GM19239 (cell line): ENCODE data around the gene NPEPL1.

Source experiments
- DNase-seq: peaks from one replicate; pipeline ENCODE4 v3.0.0; 2011; ENCODE audit warnings: low spot score; ENCODE audit not compliant: insufficient read length
- FAIRE-seq: peaks from 2 replicates; lab custom pipeline; 2011; peaks lifted over from hg19 to GRCh38; lab: Jason Lieb, UNC

Gene NPEPL1

DNA sequence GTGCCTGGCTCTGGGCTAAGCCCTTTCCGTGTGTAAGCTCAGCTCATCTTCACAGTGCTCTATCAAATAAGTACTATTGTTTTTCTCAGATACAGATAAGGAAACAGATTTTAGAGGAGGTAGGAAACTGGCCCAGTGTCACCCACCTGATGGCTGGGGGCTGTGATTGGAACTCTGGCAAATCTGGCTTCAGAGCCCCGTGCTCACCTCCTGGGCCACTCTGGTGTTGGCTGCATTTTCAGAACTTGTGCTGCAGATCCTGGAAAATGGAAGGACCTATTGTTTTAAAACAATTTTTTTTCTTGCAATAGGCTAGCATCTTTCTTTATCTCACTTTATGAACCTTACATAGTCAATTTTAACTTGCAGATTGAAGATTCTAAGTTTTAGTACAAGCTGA, 35.8 kb upstream of the NPEPL1 start:
- DNase-seq, result no peak
- no peak for FAIRE-seq

DNA sequence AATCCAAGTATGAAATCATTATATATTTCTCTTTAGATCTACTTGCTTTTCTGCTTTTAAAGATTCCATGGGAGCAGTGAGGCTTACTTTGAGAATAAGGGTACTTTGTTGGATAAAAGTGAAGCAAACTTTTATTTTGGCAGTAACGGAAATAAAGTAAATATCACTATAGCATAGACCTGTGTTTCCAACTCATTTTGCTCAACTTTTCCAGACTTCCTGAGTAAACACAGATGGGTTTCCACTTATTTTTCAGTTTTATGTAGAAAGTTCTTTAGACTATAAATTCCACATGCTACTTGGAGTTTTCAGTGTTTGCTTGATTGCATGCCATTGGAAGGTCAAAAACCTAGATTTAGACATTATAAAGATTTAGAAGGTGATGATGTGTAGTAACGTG, 35.3 kb upstream of the NPEPL1 start:
- FAIRE-seq, result peak; percentile 31

DNA sequence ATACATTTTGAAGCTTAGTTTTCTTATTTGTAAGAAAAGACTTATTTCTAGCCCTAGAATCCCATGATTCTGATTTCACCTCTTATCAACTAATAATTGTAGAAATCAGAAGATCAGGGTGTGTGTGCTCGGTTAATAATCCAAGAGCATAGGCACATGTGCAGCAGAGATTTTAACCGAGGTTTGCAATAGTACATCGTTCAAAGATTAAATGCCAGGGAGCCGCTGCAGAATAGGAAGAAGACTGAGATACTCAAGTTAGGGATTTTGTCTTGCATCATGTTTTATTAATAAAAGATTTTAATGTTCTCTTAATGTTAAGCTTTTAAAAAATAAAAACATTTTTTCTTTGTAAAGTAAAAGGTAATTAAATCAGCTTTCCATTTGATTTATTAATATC, 34.6 kb upstream of the NPEPL1 start:
- FAIRE-seq, result no peak
- no peak for DNase-seq

More for the DNA sequence above, 35.3 kb upstream of the NPEPL1 start:
- DNase-seq, result no peak

DNA sequence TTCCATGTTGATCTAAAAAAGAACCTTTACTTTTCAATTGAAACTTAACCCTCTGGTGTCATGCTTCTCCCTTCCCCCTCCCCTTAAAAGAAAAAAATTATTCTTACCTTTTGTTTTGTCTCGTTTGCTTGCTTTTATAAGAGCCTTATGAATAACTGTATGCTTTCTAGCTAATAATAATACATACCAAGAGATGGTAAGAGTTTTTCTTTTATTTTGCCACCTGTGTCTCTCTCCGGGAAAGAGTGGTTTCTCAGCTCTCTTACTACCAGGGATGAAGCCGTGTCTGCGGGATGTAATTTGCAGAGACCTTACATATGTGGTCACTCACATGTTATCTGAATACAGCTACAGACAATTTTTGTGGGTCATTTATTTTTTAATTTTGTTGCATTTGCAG, 33.8 kb upstream of the NPEPL1 start:
- FAIRE-seq, result no peak
- DNase-seq, result no peak

DNA sequence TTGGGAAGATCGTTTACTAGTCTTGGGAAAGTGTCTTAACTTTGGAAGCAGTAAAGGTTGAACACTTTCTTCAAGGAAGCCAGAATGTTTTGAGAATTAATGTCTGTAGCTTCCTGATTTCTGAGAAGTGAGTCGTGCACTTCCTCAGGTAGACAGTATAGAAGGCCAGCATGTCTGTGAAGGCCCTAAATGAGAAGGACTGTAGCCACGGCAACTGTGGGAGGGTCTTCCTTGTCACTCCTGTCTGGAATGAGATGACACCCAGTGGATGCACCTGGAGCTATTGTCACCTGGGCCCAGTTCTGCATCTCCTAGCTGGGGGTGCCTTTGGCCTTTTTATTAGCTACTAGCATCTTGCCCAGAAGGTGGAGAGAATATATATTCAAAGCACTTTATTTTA, 32.8 kb upstream of the NPEPL1 start:
- DNase-seq (no peak), FAIRE-seq (no peak)

DNA sequence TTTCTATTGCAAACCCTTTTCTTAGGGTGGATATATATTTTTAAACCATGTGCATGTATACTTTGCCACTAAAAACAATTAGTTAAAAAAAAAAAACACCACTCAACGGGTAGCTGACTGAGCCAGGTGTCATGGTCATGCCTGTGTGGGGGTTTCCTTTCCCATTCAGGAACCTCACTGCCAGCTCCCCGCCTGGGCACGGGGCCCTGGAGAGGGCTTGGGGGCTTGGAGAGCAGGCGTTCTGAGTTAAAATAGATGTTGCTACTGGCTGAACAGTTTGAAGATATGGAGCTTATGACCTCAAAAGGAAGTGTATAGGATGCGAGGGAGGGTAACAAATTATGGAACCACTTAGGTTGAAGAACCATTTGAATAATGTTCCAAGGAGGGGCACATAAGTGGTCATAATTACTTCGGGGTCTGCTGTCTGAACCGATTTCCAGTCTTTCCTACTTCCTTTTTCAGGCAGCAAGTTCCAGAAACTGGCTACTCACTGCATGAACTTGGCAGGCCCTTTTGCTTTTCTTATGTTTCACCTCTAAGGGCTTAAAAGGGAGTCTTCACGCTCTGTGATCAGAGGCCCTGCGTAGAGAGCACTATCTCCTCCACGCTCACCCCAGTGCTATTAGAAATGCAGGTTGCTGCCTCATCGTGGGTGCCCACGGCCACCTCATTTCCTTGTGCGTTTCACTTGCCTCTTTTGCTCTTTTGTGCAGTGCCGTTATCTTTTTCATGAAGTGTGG, 31.6 kb upstream of the NPEPL1 start:
- FAIRE-seq, result no peak
- DNase-seq, result no peak

DNA sequence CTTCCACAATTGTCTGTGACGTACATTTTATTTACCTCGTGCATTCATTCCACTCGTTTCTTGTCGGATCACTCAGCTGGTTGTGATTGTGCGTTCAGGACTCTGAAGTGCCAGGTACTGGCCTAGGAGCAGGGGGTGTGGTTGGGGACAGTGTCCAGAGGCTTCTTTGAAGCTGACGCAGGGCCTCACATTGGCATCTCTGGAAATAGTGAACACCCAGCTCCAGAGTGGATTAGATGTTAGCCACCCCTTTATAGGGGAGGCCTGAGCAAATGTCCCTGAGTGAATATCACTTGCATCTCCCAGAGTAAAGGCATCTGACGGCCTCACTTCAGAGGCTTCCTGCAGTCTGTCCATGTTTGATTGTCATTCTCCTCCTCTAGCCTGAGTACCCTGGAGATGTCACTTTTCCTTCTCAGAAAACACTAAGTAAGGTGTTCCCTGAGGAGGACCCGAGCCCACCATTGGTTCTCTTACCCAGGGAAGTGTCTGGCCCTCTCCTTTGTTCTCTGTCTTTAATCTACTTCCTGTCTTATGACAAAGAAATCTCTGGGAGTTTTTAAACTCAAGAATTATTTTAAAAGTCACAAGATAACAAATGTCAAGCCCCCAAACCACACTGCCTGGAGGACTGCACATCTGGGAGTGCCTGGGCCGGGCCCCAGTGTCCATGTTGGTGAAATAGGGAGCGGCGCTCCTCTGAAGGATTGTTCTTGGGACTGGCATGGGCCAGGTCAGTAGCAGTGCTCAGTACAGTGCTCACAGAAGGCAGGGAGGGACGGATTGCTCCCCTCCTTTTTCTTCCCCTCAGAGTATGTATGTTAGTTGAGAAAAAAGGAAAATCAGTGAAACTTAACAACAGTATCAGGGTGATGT, 30.8 kb upstream of the NPEPL1 start:
- no peak for FAIRE-seq
- no peak for DNase-seq

DNA sequence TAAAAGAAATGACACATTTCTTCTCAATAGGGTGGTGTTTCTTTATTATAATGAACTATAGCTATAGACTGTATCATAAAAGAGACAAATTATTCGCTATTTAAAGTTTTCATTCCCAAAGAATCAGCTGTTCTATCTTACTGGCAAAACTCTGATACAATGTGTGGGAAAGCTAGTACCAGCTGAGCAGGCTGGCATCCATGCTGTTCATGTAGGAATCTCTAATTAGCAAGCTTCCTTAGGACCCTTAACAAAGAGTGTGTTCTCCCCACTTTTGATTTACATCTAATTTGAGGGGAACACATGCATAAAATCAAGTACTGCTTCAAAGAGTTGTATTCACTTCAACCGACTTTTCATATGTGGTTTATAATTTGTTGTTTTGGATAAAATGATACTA, 28.3 kb upstream of the NPEPL1 start:
- DNase-seq (no peak), FAIRE-seq (no peak)

DNA sequence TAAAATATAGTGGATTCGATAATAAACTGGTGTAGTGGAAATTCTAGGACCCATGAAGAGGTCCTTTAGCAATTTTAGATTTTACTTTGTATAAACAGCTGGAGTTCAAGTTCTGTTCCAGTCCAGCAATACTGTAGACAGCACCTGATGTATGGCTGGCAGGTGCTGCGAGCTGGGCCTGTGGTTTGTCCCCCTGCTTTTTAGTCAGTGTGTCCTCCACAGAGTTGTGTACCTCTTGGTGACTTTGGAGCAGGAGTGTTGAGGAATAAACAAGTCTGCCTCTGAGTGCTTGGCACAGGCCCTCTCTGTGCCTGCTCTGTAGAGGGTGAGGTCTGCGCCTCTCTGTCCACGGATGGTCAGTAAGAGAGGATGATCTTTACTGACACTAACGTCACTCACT, 27.7 kb upstream of the NPEPL1 start:
- peak; percentile 28 for FAIRE-seq

DNA sequence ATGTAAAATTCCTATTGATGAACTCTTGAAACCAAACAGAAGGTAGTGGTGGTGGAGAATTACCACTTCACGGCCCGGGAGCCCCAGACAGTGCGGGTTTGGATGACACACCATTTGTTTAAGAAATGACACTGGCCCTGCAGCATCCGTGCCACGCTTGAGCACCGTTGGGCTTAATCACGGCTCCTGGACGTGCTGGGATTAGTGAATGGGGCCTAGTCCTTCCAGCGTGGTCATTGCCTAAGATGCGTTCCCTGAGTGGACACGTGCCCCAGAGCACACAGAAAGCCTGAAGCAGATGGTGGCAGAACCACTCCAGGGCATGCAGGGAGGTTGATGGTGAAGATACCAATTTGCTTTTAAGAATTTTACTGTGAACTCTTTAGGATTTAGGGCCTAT, 27.0 kb upstream of the NPEPL1 start:
- no peak for DNase-seq
- FAIRE-seq, result no peak

More for the DNA sequence above, 27.7 kb upstream of the NPEPL1 start:
- no peak for DNase-seq

DNA sequence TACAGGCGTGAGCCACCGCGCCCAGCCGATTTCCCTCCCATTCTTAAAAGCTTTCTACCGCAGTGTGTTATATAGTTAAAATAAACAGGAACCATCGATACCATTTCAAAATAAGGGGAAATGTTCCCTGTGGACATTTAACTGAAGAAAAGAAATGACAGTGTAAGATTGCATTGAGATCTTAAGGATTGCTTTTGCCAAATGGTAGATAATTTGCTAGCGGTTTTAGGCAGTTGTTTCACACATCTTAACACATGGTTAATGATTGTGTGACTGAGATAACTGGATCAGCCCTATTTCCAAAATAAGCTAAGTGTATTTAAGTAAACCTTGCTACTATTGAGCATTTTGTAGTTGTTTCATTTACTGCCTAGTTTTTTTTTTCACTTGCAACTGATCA, 25.9 kb upstream of the NPEPL1 start:
- FAIRE-seq (peak; percentile 67), DNase-seq (no peak)

DNA sequence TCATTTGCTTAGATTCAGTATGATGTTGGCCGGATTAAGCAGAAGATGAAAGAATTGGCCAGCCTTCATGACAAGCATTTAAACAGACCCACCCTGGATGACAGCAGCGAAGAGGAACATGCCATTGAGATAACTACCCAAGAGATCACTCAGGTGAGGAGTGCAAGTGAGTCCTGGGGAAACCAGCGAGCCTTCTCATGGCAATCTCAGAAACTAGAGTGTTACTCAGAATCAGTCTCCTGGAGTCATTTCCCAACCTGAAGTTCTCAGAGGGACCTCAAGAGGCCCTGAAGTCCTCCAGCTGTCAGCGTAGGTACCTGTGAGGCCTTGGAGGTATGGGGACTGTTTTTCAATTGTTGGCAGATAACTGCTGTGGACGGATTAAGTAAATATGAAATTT, 24.6 kb upstream of the NPEPL1 start:
- no peak for FAIRE-seq

DNA sequence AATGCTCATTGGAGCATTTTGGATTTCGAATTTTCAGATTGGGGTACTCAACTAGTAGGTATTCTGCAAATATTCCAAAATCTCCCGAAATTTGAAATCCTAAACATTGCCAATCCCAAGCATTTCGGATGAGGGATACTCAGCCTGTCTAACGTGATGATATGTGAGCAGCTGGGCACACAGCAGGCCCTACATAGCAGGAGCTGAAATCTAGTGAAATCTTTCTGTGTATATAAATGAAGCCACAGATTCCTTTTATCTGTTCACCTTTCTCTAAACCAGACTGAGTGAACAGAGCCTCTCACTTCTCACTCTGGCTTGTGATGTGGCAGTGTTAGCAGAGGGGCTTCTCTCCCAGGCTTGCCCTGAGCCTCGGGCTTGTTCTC, 23.7 kb upstream of the NPEPL1 start:
- DNase-seq, result no peak
- FAIRE-seq, result no peak

More for the DNA sequence above, 24.6 kb upstream of the NPEPL1 start:
- DNase-seq, result no peak

DNA sequence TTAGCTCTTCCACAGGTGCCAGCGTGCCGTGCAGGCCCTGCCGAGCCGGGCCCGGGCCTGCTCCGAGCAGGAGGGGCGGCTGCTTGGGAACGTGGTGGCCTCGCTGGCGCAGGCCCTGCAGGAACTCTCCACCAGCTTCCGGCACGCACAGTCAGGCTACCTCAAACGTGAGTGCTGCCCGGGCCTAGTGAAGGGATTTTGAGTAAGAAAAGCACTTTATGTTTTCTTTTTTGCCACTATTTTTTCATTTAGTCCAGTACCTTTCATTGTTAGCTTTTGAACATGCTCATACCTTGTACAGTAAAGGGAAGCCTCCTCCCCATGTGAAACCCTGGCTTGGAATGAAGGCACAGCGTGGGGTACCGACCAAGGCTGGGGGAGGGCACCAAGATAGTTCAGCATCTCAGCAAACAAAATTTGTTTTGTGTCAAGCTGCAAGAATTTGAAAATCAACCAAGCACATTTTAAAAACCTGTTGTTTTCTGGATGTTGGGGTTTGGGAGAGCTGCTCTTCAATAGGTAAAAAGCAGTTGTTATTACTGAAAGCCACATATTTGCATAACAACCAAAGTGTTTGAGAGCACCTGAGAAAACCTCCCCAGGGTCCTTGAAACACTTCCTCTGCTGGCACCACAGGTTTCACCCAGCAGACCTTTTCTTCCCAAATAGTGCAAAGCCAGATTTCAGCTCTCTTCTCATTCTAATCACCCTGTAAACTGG, 23.2 kb upstream of the NPEPL1 start:
- peak; percentile 91 for FAIRE-seq

DNA sequence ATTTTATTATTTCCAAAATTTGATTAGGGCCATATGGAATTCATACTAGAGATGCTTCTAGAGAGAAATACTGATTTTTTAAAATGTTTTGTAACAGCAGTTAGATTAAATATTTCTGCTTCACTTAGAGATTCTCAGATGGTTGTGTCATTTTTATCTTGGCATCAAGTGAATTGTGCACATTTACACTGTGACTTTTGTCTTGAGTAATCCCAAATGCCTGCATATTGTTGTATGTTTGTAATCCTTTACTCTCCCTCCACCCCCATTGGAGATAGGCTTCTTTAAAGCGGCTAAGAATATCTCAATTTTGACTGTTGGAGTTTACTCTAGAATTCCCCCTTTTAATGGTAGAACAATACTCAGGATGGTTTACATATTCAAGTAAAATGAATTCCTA, 22.5 kb upstream of the NPEPL1 start:
- DNase-seq, result no peak
- peak; percentile 11 for FAIRE-seq

More for the DNA sequence above, 23.2 kb upstream of the NPEPL1 start:
- DNase-seq, result peak; percentile 55

DNA sequence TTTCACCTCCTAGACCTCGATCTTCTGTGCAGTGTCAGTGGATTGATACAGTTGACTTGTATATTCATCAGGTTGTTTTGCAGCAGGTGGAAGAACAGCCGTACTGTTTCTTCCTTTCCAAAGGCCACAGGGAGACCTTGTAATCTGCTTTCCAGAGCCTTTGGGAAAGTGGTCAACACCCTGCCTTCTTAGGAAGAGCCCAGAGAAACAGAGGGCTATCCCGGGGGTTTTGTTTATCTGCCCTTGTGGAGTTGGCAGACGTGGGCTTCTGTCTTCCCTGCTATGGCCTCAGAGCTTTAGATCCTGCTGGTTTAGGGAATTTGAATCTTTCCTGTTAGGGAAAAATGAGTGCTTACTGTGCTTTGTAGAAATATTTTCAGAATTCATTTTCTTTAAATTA, 21.9 kb upstream of the NPEPL1 start:
- DNase-seq (no peak), FAIRE-seq (no peak)

DNA sequence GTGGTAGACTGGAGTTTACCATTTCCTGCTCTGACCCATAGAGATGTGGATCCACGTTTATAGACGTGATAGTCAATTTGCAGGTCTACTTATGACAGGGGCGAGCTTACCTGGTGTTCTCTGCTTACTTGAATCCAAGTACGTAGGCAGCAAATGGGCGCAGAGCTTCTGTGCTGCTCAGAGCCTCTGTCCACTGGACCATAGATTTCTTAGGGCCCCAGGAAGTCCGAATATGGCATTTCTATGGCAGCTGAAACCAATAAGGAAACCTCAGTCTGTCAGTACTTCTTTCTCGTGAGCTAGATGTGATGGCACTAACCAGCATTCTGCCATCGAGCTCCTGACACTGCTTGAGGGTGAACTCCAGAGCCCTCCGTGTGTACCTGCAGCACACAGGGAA, 19.5 kb upstream of the NPEPL1 start:
- no peak for FAIRE-seq
- DNase-seq, result no peak

DNA sequence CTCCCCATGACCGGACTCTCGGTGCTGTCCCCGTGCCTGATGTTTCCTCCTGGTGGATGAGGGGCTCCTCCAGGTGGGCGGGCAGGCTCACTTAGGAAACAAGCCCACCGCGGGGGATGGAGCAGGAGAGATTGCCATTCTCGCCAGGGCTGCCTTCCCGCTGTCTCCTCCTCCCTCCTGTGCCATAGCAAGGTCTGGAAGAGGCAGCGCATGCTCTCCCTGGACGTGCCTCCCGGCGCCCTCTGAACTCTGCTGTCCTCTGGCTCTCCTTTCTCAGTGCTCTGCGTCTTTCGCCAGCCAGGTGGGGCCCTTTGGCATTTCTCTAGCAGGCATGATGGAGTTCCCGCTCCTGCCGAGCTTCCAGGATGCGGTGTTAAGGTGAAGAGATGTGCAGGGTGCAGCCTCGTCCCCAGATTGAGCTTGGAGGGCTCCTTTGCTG, 17.4 kb upstream of the NPEPL1 start:
- FAIRE-seq (no peak), DNase-seq (no peak)

DNA sequence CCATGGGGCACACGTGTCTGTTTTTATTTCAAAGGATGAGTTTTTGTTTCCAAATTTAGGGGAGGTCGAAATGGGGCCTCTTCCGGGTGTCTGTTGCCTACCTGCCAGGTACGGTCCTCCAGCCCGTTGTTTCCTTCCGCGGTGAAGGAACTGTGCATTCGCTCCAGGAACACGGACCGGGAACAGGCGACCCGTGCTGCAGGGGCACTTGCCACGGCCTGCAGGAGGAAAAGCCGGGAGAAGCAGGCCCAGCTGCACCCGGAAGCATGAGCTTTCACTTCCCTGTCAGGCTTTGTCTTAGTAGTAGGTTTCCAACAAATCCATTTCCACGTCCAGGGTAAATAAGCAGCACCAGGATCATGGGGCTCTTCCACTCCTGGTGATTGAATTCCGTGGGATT, 17.0 kb upstream of the NPEPL1 start:
- FAIRE-seq, result no peak
- no peak for DNase-seq

DNA sequence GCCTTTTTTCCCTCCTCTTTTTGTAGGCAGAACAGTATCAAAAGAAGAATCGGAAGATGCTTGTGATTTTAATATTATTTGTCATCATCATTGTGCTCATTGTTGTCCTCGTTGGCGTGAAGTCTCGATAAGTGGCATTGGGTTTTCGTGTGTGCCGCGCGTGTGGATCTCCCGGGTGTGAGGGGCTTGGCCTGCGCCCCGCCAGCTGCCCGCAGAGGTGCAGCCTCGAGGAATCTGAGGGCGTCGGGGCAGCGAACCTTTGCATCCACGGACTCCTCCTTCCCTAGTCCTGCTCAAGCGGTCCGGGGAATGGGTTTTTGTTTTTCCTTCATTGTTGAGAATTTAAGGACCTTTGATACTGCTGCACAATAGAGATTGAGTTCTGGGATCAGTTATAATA, 16.4 kb upstream of the NPEPL1 start:
- no peak for DNase-seq
- no peak for FAIRE-seq

DNA sequence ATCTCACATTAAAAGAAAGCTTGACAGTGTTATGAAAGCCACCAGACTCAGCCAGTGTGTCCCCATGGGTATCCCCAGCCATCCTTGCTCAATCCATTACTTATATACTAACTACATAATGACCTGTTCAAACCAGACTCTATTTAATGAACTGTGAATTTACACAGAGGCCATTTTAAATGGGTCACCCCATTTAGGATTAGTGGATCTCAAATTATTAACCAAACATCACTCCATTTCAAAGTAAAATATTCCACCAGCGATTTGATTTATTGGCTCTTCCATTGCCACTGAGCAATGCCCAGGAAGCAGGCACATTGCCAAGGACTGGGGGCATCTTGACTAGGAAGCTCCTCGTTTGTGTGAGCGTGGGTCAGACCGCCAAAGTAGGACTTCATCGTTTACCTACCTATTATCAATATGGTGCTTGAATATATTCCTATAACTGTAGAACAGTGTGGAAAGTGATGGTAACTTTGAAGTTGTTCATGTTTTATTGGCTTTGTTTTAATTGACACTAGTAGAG, 15.5 kb upstream of the NPEPL1 start:
- FAIRE-seq (no peak), DNase-seq (no peak)
